ENCODE data around the gene TAC1. TPM values are rescaled to one million over a fixed set of nuclear protein-coding genes. Genes with fewer than 3 reads are reported as not detected.

The TAC1 gene
- total RNA-seq, 1 experiment from 2014 or later: 0.80 TPM

DNA sequence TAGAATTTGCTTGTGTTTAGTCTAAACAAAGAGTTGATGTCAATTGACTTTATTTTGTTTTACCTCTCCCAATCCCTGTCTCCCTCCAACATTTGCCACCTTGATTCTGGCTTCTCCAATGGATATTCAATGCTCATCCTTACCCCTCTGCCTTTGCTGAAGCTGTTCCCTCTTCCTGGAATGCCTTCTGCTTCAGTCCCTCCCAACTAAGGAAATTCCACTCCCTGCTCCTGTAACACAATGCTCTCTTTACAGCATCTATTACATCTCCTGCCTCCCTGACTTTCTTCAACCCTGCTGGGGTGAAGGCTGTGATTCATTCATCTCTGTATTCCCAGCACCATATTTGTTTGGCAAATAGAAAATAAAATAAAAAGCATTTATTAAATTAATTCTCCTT, 34.5 kb upstream of the TAC1 start:
- no peaks in the 10 kb centered on the region for H3K27me3 Mint-ChIP-seq (ENCODE audit: unreplicated experiment)
- H3K36me3 Mint-ChIP-seq (ENCODE audit: insufficient read depth, unreplicated experiment): no peaks in the 10 kb centered on the region
- no peaks in the 10 kb centered on the region for H3K4me1 Mint-ChIP-seq (ENCODE audit: low read depth, unreplicated experiment)
- intact Hi-C loops (cut with micrococcal nuclease; ENCODE audit: unreplicated experiment): no loop called here
- CTCF ChIA-PET: no interaction called here
- H3K4me3 Mint-ChIP-seq (ENCODE audit: low read depth, unreplicated experiment): no peak overlapping the region
- peaks cover 2% of the 10 kb centered on the region for H3K9me3 Mint-ChIP-seq (ENCODE audit: low read depth, unreplicated experiment)
- H3K27ac Mint-ChIP-seq (ENCODE audit: unreplicated experiment): no peak overlapping the region
- DNase-seq: no peak
- no TSS peak for BruUV-seq (replicated peaks)
- TF ChIP-seq, protein P1, sequence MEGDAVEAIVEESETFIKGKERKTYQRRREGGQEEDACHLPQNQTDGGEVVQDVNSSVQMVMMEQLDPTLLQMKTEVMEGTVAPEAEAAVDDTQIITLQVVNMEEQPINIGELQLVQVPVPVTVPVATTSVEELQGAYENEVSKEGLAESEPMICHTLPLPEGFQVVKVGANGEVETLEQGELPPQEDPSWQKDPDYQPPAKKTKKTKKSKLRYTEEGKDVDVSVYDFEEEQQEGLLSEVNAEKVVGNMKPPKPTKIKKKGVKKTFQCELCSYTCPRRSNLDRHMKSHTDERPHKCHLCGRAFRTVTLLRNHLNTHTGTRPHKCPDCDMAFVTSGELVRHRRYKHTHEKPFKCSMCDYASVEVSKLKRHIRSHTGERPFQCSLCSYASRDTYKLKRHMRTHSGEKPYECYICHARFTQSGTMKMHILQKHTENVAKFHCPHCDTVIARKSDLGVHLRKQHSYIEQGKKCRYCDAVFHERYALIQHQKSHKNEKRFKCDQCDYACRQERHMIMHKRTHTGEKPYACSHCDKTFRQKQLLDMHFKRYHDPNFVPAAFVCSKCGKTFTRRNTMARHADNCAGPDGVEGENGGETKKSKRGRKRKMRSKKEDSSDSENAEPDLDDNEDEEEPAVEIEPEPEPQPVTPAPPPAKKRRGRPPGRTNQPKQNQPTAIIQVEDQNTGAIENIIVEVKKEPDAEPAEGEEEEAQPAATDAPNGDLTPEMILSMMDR (IDR thresholded peaks at IDR 0.05; ENCODE audit: unreplicated experiment): no peak

DNA sequence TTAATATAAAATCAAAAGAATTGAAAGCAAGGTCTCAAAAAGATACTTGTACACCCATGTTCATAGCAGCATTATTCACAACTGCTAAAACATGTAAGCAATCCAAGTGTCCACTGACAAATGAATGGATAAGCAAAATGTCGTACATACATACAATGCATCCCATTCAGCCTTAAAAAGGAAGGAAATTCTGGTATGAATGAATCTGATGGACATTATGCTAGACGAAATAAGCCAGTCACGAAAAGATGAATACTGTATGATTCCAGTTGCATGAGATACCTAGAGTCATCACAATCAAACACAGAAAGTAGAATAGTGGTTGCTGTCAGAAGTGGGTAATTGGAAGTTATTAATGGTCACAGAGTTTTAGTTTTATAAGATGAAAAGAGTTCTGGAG, 9.5 kb upstream of the TAC1 start:
- no TSS peak for BruUV-seq (replicated peaks)
- Mint-ChIP-seq H3K4me1 (ENCODE audit: low read depth, unreplicated experiment) (no peaks in the 10 kb centered on the region), H3K27me3 (ENCODE audit: unreplicated experiment) (no peaks in the 10 kb centered on the region), H3K9me3 (ENCODE audit: low read depth, unreplicated experiment) (peaks cover 3% of the 10 kb centered on the region), H3K27ac (ENCODE audit: unreplicated experiment) (no peak overlapping the region), H3K4me3 (ENCODE audit: low read depth, unreplicated experiment) (no peak overlapping the region), H3K36me3 (ENCODE audit: insufficient read depth, unreplicated experiment) (no peaks in the 10 kb centered on the region)
- intact Hi-C loops (cut with micrococcal nuclease; ENCODE audit: unreplicated experiment): no loop called here
- CTCF ChIA-PET: no interaction called here
- DNase-seq: no peak
- TF ChIP-seq, protein P1 (IDR thresholded peaks at IDR 0.05; ENCODE audit: unreplicated experiment): no peak

DNA sequence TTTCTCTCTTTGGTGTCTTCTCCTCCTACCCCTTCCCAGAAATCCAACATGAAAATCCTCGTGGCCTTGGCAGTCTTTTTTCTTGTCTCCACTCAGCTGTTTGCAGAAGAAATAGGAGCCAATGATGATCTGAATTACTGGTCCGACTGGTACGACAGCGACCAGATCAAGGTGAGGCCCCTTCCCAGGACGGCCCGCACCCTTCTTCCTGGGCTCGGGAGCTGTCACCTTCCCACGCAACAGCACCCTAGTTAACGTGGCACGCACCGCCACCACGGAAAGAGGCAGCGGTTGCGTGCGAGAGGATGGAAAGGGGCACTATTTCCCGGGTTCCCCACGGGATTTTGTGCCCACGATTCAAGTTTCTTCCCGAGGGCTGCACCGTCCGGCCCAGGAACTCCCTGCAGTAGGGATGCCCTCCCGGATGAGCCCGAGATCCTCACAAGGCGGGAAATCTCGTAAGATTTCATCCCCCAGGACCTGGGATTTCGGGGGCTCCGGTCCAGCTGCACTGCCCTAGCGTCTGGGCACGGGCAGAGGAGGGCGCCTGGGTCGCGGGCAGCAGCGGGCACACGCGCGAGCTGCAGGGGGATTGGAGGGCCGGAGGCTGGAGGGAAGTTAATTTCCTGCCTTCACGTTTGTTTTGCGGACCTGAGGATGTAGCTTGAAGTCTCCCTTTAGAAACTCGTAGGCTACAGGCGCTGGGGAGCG, 834 bp downstream of the TAC1 start:
- Mint-ChIP-seq H3K9me3 (ENCODE audit: low read depth, unreplicated experiment) (no peaks in the 10 kb centered on the region), H3K27me3 (ENCODE audit: unreplicated experiment) (peaks cover 18% of the 10 kb centered on the region), H3K36me3 (ENCODE audit: insufficient read depth, unreplicated experiment) (peaks cover 7% of the 10 kb centered on the region), H3K27ac (ENCODE audit: unreplicated experiment) (no peak overlapping the region), H3K4me3 (ENCODE audit: low read depth, unreplicated experiment) (peak overlapping the region; percentile 63), H3K4me1 (ENCODE audit: low read depth, unreplicated experiment) (no peaks in the 10 kb centered on the region)
- TF ChIP-seq, protein P1 (IDR thresholded peaks at IDR 0.05; ENCODE audit: unreplicated experiment): no peak
- intact Hi-C loops (cut with micrococcal nuclease; ENCODE audit: unreplicated experiment): loop anchor here (10.0 kb wide), 1 partner anchor 128 kb away; no protein-coding TSS in a partner anchor
- no peak for DNase-seq
- CTCF ChIA-PET: no interaction called here
- BruUV-seq (replicated peaks): no TSS peak

DNA sequence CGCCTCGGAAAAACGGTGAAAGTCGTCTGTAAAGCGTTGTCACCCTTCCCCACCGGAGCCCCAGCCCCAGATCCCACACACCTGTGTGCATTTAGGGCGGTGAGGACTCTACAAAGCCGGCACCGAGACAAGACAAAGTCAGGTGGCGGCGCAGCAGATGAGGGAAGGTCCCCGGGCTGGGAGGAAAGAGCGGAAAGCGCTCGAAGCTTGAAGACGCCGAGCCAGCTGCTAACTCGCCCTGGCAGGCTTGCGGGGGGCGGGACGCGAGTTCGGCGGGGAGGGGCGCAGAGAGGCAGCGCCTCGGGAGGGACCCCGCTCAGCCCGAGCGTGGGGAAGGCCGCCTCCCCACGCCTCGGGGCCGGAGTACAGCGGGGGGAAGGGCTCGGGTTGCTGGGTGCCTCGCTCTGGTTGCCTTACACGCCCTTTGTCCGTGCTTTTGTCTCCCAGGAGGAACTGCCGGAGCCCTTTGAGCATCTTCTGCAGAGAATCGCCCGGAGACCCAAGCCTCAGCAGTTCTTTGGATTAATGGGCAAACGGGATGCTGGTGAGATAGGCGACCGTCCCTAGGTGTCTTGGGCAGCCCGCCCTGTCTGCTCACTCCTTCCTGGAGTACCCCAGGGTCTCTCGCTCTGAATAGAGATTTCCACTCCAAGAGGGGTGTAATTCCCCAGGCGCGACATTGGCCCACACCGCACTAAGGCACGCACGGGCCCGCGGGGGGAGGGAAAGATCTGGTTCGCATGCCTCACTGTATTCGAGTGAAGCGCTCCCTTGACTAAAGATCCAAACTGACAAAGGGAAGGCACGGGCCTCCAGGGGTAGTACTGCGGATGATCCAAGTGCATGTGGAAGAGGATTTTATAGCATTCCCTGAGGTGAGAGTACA, 1.6 kb downstream of the TAC1 start:
- Mint-ChIP-seq H3K27me3 (ENCODE audit: unreplicated experiment) (peaks cover 18% of the 10 kb centered on the region), H3K36me3 (ENCODE audit: insufficient read depth, unreplicated experiment) (peaks cover 7% of the 10 kb centered on the region), H3K4me1 (ENCODE audit: low read depth, unreplicated experiment) (no peaks in the 10 kb centered on the region), H3K9me3 (ENCODE audit: low read depth, unreplicated experiment) (no peaks in the 10 kb centered on the region), H3K27ac (ENCODE audit: unreplicated experiment) (no peak overlapping the region), H3K4me3 (ENCODE audit: low read depth, unreplicated experiment) (peak overlapping the region; percentile 63)
- TF ChIP-seq, protein P1 (IDR thresholded peaks at IDR 0.05; ENCODE audit: unreplicated experiment): no peak
- CTCF ChIA-PET: no interaction called here
- no peak for DNase-seq
- intact Hi-C loops (cut with micrococcal nuclease; ENCODE audit: unreplicated experiment): loop anchor here (10.0 kb wide), 1 partner anchor 129 kb away; no protein-coding TSS in a partner anchor
- BruUV-seq (replicated peaks): no TSS peak
